Nucleus accumbens (tissue), 56 donors: Measurements from ENCODE around the gene SH3D21.
A peak's percentile ranks its signal among the peaks of the same experiment; 100 is the strongest.

Experiments used
- DNase-seq, 56 donors: peaks; one replicate each; lab custom pipeline; 2025; lab: John Stamatoyannopoulos, UW

Gene SH3D21

DNA sequence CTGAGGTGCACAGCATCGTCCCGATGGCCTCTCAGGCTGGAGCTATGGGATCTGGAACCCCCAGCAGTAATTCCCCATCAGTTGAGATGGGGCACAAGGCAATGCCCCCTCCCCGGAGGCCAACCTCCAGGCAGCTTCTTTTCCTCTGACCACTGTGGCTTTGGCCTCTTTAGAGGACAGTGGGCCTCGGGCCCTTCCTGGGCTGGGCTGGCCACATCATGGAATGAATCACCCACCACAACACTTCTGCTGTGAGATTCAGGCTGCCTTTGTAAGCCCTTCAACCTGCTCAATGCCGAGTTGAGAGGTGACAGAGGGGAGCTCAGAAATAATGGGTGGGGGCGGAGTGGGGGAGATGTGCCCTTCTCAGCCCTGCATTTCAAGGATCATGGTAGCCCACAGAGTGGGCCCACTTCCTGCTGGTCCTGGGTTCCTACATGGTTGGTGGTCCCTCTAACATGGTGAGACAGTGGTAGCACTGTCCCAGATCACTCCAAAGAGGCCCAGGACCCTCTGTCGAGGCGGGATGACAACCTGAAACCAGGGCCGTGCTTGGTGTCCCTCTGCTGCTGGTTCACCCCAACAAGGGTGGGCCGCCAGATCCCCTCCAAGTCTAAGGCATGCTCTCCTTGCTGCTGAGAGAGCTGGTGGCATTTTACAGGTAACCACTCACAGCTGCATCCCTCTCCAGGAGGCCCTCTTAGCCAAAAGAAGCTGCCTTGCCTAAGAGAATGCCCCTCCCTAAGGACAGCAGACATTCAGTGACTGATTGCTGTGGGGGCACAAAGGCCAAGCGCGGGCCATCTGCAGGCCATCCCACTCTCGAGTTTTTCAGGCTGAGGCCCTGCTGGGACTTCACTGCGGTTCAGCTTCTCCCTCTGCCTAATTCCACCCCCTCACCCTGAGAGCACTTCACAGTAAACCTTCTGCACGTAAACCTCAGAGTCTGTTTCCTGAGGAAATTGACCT lies 47.0 kb downstream of the SH3D21 start:
- DNase-seq: no peak

DNA sequence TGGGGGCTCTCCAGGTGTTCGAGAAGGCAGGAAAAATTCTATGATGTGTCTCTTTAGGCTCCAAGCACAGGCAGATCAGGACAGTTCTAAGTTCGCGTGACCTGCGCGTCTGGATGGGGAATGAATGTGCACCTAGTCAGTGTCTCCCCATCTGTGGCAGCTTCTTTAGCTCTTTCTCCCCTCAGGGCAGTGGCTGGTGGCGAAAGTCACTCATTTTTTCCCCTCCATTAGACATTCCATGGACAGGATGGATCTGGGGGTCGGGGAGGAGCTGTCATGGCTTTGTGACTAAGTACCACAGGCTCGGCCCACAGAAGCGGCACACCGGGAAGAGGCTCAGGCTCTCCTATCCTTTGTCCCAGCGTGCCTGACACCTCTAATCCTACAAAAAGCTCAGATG lies 48.3 kb downstream of the SH3D21 start:
- DNase-seq: no peak

DNA sequence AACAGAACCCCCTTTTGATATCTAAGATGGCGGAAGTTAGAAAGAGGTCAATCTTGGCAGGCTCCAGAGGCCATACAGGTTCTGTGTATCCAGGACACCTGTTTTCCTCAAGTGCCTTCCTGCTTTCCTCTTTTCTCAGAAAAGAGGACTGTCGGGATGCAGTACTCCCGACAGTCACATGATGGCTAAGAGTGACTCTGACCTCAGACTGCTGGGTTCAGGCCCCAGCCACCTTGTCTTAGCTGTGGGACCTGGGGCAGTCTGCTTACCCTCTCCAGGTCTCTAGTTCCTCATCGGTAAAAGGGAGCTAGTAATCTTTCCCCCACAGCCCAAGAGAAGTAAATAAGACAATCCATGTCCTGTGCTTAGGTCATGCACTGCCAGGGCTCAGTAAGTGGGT lies 49.6 kb downstream of the SH3D21 start:
- no peak for DNase-seq

- peak in 9 of 56 donors; percentile 7 to 42 (median 18) for DNase-seq
Measured at GRCh38 chr1:36358514-36359084, 52.4 kb downstream of the SH3D21 start.

DNA sequence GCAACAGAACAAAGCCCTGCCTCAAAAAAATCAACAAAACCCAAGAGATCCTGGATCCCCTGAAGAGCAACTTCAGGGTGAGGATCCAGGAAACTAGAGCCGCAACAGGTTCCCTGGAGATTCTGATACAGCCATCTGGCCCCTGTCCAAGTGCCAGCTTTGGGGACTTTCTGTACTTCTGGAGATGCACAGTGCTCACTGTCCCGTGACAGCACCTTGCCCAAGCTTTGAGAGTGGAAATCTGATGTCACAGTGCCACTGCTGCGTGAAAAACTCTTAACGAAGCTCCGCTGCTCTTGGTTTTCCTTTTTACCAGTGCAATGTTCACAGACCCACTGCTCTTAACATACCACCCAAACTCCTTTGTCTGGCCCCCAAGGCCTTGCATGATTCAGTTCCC lies 53.2 kb downstream of the SH3D21 start:
- no peak for DNase-seq

- no peak for DNase-seq
Measured at GRCh38 chr1:36359911-36360550, 53.9 kb downstream of the SH3D21 start.

DNA sequence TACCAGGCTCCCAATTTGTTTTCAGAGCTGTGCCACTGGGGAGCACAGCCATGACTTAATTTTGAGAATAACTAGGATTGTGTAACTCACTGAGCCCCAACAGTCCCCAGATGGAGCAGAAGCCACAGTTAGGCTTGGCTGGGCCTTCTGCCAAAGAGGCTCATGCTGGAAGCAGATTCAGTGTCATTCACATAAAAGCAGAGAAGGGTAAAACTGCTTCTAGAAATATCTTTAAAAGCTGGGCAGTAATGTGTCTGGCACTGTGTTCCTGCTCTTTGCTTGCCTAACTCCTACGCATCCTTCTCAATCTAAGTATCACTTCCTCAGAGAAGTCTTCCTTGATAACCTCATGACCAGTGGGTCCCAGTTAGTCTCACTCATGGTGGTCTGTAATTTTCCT lies 59.2 kb downstream of the SH3D21 start:
- DNase-seq: peak in 30 of 56 donors; percentile 3 to 79 (median 25)

DNA sequence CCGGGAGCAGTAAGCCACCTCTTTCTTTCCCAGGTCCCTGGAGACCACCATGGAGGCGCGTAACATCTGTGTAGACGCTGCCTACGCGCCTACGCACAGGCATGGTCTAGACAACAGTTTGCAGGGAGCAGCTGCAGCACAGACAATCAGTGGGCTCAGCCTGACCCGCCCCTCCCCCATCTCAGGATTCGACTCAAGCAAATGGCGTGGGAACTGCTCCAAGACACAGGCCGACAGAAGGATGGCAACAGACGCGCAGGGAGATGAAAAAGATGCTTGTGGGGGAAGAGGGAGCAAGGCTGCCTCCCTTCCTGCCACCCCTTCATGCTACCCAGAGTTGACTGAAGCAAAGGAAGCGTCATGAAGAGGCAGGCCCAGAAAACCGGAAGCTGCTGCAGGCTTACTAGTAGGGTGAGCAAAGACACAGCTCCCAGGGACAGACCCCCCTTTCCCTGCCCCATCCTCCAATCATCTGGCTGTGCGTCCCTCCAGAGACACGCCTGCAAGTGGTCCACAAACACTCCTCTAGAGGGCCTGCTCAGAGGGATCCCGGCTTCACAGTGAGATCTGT lies 60.0 kb downstream of the SH3D21 start:
- peak in 50 of 56 donors; percentile 15 to 88 (median 58) for DNase-seq

- DNase-seq: no peak
Measured at GRCh38 chr1:36367066-36367465, 60.9 kb downstream of the SH3D21 start.

DNA sequence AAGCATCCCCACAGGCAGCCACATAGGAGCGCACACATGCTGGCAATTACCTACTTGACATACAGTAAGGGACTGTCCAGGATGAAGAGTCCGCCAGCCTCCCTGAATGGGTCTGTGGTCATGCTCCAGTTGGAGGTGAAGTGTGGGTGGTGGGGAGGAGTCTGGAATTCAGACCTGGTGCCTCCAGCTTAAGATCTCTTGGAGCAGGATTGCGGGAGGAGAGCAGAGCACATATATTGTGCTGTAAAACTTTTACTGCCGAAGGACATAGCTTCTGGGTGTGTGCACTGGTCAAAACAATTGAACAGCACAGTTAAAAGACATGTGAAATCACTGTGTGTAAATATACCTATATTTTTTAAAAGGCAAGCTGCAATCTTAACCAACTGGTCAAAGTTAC lies 61.6 kb downstream of the SH3D21 start:
- DNase-seq: no peak

- peak in 48 of 56 donors; percentile 9 to 86 (median 46) for DNase-seq
Measured at GRCh38 chr1:36369061-36369861, 63.1 kb downstream of the SH3D21 start.
